Measurements from ENCODE around the gene KRTAP5-9.
"Not testable (repeated sequence)": the region's sequence is repeated elsewhere in the genome, so short reads cannot be mapped to it uniquely, and the experiment has no call there.

The KRTAP5-9 gene

GRCh38 chr11:71548120-71548519 is at the start of gene KRTAP5-9:
Gene KRTAP5-9 (plus strand): TSS chr11:71548420. CDS start chr11:71548658, 238 bp downstream.
- DNase-seq, result no peak

- no peak for DNase-seq
These were observed 49.1 kb upstream of the KRTAP5-9 start for GRCh38 chr11:71499125-71499524.

- DNase-seq, result no peak
These were observed 48.7 kb upstream of the KRTAP5-9 start for GRCh38 chr11:71499546-71499945.

GRCh38 chr11:71500601-71501021 is 47.6 kb upstream of the KRTAP5-9 start:
- DNase-seq, result no peak

GRCh38 chr11:71501071-71501985 is 46.9 kb upstream of the KRTAP5-9 start:
- no peak for DNase-seq

- no peak for DNase-seq
These were observed 46.2 kb upstream of the KRTAP5-9 start for GRCh38 chr11:71502026-71502425.

GRCh38 chr11:71502871-71503435 is 45.3 kb upstream of the KRTAP5-9 start:
- no peak for DNase-seq

GRCh38 chr11:71504531-71504930 is 43.7 kb upstream of the KRTAP5-9 start:
- no peak for DNase-seq

- no peak for DNase-seq
These were observed 43.2 kb upstream of the KRTAP5-9 start for GRCh38 chr11:71505001-71505400.

GRCh38 chr11:71505781-71506180 is 42.4 kb upstream of the KRTAP5-9 start:
- no peak for DNase-seq

- DNase-seq, result no peak
These were observed 41.1 kb upstream of the KRTAP5-9 start for GRCh38 chr11:71507102-71507501.

GRCh38 chr11:71518506-71519471 is 29.4 kb upstream of the KRTAP5-9 start:
- DNase-seq, result no peak

GRCh38 chr11:71519546-71519945 is 28.7 kb upstream of the KRTAP5-9 start:
- no peak for DNase-seq

GRCh38 chr11:71525188-71525937 is 22.9 kb upstream of the KRTAP5-9 start:
- DNase-seq, result no peak

- no peak for DNase-seq
These were observed 22.2 kb upstream of the KRTAP5-9 start for GRCh38 chr11:71525938-71526495.

GRCh38 chr11:71526796-71527575 is 21.2 kb upstream of the KRTAP5-9 start, which contains the start of gene KRTAP5-7:
Gene KRTAP5-7 (plus strand): TSS chr11:71527267. CDS start chr11:71527301, 34 bp downstream.
- DNase-seq, result not testable (repeated sequence)

GRCh38 chr11:71527576-71528210 is 20.5 kb upstream of the KRTAP5-9 start:
- no peak for DNase-seq

GRCh38 chr11:71530602-71531001 is 17.6 kb upstream of the KRTAP5-9 start:
- no peak for DNase-seq

GRCh38 chr11:71532036-71532610 is 16.1 kb upstream of the KRTAP5-9 start:
- DNase-seq, result no peak
